NCI-H2227 treated with DMSO at 0.1 percent for 48 hours (cell line): ENCODE data around the gene RFTN2.

Experiments
- DNase-seq: peaks from one replicate; lab custom pipeline; 2025; lab: John Stamatoyannopoulos, UW

Gene RFTN2

GRCh38 chr2:197547163-197547900 lies 128.1 kb downstream of the RFTN2 start:
- DNase-seq, result no peak

- DNase-seq, result no peak
Measured at GRCh38 chr2:197543206-197543605, 132.2 kb downstream of the RFTN2 start.

GRCh38 chr2:197539734-197540133 lies 135.7 kb downstream of the RFTN2 start:
- DNase-seq, result no peak

- DNase-seq, result no peak
Measured at GRCh38 chr2:197538412-197538811, 137.0 kb downstream of the RFTN2 start.
